Activated B cell treated with CpG ODN at 0.5 μM for 24 hours (primary cell): ENCODE results near the gene SRGN. TPM values are rescaled to one million over a fixed set of nuclear protein-coding genes. Genes with fewer than 3 reads are reported as not detected.

ENCODE experiments used
- ATAC-seq: fragments of 200-7000 bp; cut with Tn5 transposase; one replicate; pipeline ENCODE4 v1.10.0; 2021; ENCODE audit warnings: low read depth, mild to moderate bottlenecking, moderate library complexity
- CTCF ChIA-PET: fragments of 350-600 bp; sonication (Branson Sonifier 250); formaldehyde crosslinking; loops from one replicate; lab custom pipeline; 2021; ENCODE audit warnings: antibody characterized with exemption; lab: Charles Lee
- POLR2A ChIA-PET: fragments of 350-600 bp; sonication (Branson Sonifier 250); formaldehyde crosslinking; loops from one replicate; lab custom pipeline; 2021; ENCODE audit warnings: antibody characterized with exemption; lab: Charles Lee
- DNase-seq: peaks from one replicate; pipeline ENCODE4 v3.0.0; 2022
- H3K27ac Mint-ChIP-seq: one replicate; pipeline ENCODE4 v1.8.0; 2020; ENCODE audit warnings: mixed read lengths
- H3K27me3 Mint-ChIP-seq: one replicate; pipeline ENCODE4 v1.8.0; 2021; ENCODE audit warnings: mixed read lengths
- H3K36me3 Mint-ChIP-seq: one replicate; pipeline ENCODE4 v1.8.0; 2021; ENCODE audit warnings: low read depth, mixed read lengths
- H3K4me1 Mint-ChIP-seq: one replicate; pipeline ENCODE4 v1.8.0; 2021; ENCODE audit warnings: mixed read lengths
- H3K4me3 Mint-ChIP-seq: one replicate; pipeline ENCODE4 v1.8.0; 2020; ENCODE audit warnings: mild to moderate bottlenecking, mixed read lengths
- H3K9me3 Mint-ChIP-seq: one replicate; pipeline ENCODE4 v1.8.0; 2020; ENCODE audit warnings: mixed read lengths
- CTCF ChIP-seq: fragments of 200-600 bp; IDR thresholded peaks from one replicate; pipeline ENCODE4 v1.8.0; 2022; ENCODE audit warnings: antibody characterized with exemption, mild to moderate bottlenecking
- intact Hi-C: fragments of 100-400 bp; cut with micrococcal nuclease; formaldehyde crosslinking; loops from one replicate; pipeline ENCODE4 v1.15.1; 2024
- total RNA-seq: library from RNA; stranded (reverse); gene quantifications from 2 replicates; pipeline ENCODE4 v1.2.3, GENCODE V29; 2022

The SRGN gene
- total RNA-seq, 1 donor from 2014 or later, result 91.4 TPM

- CTCF ChIA-PET, result no interaction called here
- POLR2A ChIA-PET, result no interaction called here
- no peaks in the 10 kb centered on the region for H3K36me3 Mint-ChIP-seq
These were observed 14.9 kb upstream of the SRGN start for GRCh38 chr10:69073026-69073425.

DNA sequence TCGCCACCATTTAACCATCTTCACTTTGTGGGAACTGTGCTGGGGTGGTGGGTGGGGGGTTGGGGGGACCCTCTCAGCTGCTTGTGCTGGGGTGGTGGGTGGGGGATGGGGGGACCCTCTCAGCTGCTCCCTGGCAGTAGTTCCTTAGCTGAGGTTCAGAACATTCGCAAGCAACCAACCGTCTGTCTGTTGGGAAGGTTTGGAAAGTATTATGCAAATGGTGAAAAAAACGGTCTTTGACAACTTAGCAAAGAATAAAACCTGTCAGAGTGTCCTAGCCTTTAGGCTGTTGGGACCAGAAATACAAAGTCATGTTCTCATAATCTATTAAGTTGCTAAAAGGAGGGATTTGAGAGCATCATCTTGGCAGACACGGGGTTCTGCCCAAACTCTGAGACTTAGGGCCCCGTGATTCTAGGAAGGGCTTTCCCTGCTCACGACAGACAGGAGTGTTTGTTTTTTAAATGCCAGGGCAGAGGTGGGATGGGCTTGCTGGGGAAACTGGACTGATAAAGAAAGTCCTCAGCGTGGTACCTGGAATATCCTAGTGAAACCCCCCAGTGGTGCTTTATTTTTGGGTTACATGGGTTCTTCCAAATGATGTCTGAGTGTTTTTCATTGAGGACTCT lies 14.1 kb upstream of the SRGN start:
- ChIA-PET CTCF (no interaction called here), POLR2A (no interaction called here)
- ATAC-seq, result no peak
- no peak for TF ChIP-seq CTCF
- Mint-ChIP-seq H3K9me3 (no peaks in the 10 kb centered on the region), H3K27me3 (no peaks in the 10 kb centered on the region), H3K4me1 (no peaks in the 10 kb centered on the region), H3K4me3 (no peak overlapping the region), H3K27ac (no peak overlapping the region), H3K36me3 (no peaks in the 10 kb centered on the region)
- intact Hi-C loops, result no loop called here
- DNase-seq, result no peak

More at GRCh38 chr10:69073026-69073425, 14.9 kb upstream of the SRGN start:
- Mint-ChIP-seq H3K9me3 (no peaks in the 10 kb centered on the region), H3K4me3 (no peak overlapping the region), H3K27me3 (no peaks in the 10 kb centered on the region), H3K4me1 (no peaks in the 10 kb centered on the region), H3K27ac (no peak overlapping the region)
- no peak for TF ChIP-seq CTCF
- no peak for DNase-seq
- ATAC-seq, result no peak
- intact Hi-C loops, result no loop called here

- no peak for DNase-seq
- H3K36me3 Mint-ChIP-seq, result no peaks in the 10 kb centered on the region
- H3K27me3 Mint-ChIP-seq, result no peaks in the 10 kb centered on the region
- ChIA-PET POLR2A (no interaction called here), CTCF (no interaction called here)
- TF ChIP-seq CTCF, result no peak
- no peak for ATAC-seq
- H3K27ac Mint-ChIP-seq, result no peak overlapping the region
- no peak overlapping the region for H3K4me3 Mint-ChIP-seq
- H3K9me3 Mint-ChIP-seq, result no peaks in the 10 kb centered on the region
- intact Hi-C loops, result no loop called here
- H3K4me1 Mint-ChIP-seq, result no peaks in the 10 kb centered on the region
These were observed 13.4 kb upstream of the SRGN start for GRCh38 chr10:69074532-69074931.

DNA sequence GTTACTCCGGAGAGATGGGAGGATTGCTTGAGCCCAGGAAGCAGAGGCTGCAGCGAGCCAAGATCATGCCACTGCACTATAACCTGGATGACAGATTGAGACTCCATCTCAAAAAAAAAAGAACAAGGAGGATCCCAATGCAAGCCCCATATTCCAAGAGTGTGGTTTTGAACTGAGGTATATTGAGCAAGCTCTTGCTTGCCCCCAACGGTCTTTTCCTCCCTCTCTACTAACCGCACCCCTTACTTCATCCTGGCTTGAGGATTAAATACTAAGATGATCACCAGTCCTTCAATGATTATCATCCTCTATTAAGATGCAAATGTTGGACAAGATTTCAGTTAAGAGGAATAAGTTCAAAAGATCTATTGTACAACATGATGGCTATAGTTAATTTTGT lies 12.5 kb upstream of the SRGN start:
- Mint-ChIP-seq H3K36me3 (no peaks in the 10 kb centered on the region), H3K4me1 (no peaks in the 10 kb centered on the region), H3K27ac (no peak overlapping the region), H3K9me3 (no peaks in the 10 kb centered on the region), H3K4me3 (no peak overlapping the region), H3K27me3 (no peaks in the 10 kb centered on the region)
- no peak for TF ChIP-seq CTCF
- POLR2A ChIA-PET, result no interaction called here
- ATAC-seq (no peak), DNase-seq (no peak)
- CTCF ChIA-PET, result no interaction called here
- intact Hi-C loops, result no loop called here

- H3K9me3 Mint-ChIP-seq, result no peaks in the 10 kb centered on the region
- H3K4me3 Mint-ChIP-seq, result no peak overlapping the region
- POLR2A ChIA-PET, result interaction anchor here (0.9 kb wide), 1 partner anchor 10 kb away, joined by 5 read pairs; the partner anchor contains the start of gene SRGN
- ATAC-seq, result no peak
- H3K36me3 Mint-ChIP-seq, result no peaks in the 10 kb centered on the region
- no peak for DNase-seq
- intact Hi-C loops, result no loop called here
- no peaks in the 10 kb centered on the region for H3K27me3 Mint-ChIP-seq
- CTCF ChIA-PET, result no interaction called here
- H3K27ac Mint-ChIP-seq, result no peak overlapping the region
- no peaks in the 10 kb centered on the region for H3K4me1 Mint-ChIP-seq
- TF ChIP-seq CTCF, result no peak
These were observed 9.6 kb upstream of the SRGN start for GRCh38 chr10:69078311-69078710.
